ENCODE measurements around the gene HMOX2.

GRCh38 chr16:4498546-4499195 is 22.5 kb downstream of the HMOX2 start:
- no peak for TF ChIP-seq GATA2 (IDR thresholded peaks at IDR 0.05; ENCODE audit: low read depth, low read length)
- no peak for TF ChIP-seq GATA3 (IDR thresholded peaks at IDR 0.05; ENCODE audit: low read depth, low read length)
